K562 (cell line): ENCODE data around the gene SACS. TPM values are rescaled to one million over a fixed set of nuclear protein-coding genes. Genes with fewer than 3 reads are reported as not detected.

Experiments used
- CC2D1A ChIP-seq: fragments of 450-650 bp; IDR thresholded peaks from 2 replicates; pipeline ENCODE4 v1.6.1; 2017; ENCODE audit warnings: mild to moderate bottlenecking
- RAD21 ChIP-seq, 2 experiments: fragments of 250-450 bp in 1 of 2; fragments of 450-650 bp in 1 of 2; sonication (Bioruptor Pico) in 1 of 2; formaldehyde crosslinking in 1 of 2; IDR thresholded peaks in 1 of 2; conservative IDR thresholded peaks in 1 of 2; 2 replicates each; pipeline versions ENCODE4 v1.4.0 to v1.8.0; 2020 to 2022; ENCODE audit warnings: mild to moderate bottlenecking in 2 of 2, moderate library complexity in 1 of 2
- ZEB2 ChIP-seq: fragments of 450-650 bp; IDR thresholded peaks from 2 replicates; pipeline ENCODE4 v1.6.1; 2016
- ZNF75A ChIP-seq: fragments of 450-650 bp; formaldehyde crosslinking; IDR thresholded peaks from 2 replicates; pipeline ENCODE4 v1.4.0; 2020; ENCODE audit warnings: mild to moderate bottlenecking
- polyA plus RNA-seq, 8 experiments: library from polyadenylated mRNA; depleted of rRNA in 4 of 8; stranded (reverse) in 5 of 8; unstranded in 3 of 8; fragments of >200 nt; fragmentation: Nextera tagmentation in 2 of 8; fragmentation: Illumina TruSeq in 1 of 8; extraction: Ambion mirVana in 2 of 8; extraction: Trizol in 1 of 8; gene quantifications; 2 replicates each; pipeline versions ENCODE4 v1.2.1 to v1.2.3, GENCODE V29; 2011 to 2014; ENCODE audit warnings: inconsistent platforms in 1 of 8, missing spikeins in 1 of 8
- total RNA-seq, 7 experiments: library from RNA; depleted of rRNA in 6 of 7; stranded (reverse); fragments of >200 nt in 6 of 7; fragmentation: Illumina TruSeq in 2 of 7; extraction: Trizol in 2 of 7; gene quantifications; 2 replicates each; pipeline versions ENCODE4 v1.2.1 to v1.2.3, GENCODE V29; 2011 to 2021; ENCODE audit warnings: low replicate concordance in 1 of 7
- TF ChIP-seq, protein P1 (sequence below): sonication (generic); formaldehyde crosslinking; IDR thresholded peaks from 2 replicates; pipeline ENCODE4 v1.8.0; 2022; ENCODE audit warnings: missing genetic modification reagents, mild to moderate bottlenecking, moderate library complexity, borderline replicate concordance
- TF ChIP-seq, protein P2 (sequence below): fragments of 450-650 bp; formaldehyde crosslinking; IDR thresholded peaks from 2 replicates; pipeline ENCODE4 v1.4.0; 2020; ENCODE audit warnings: mild to moderate bottlenecking, moderate library complexity
- TF ChIP-seq, protein P3 (sequence below), 2 experiments: fragments of 450-650 bp; formaldehyde crosslinking in 1 of 2; IDR thresholded peaks; 2 replicates each; pipeline versions ENCODE4 v1.4.0 to v1.6.1; 2014 to 2020; ENCODE audit warnings: mild to moderate bottlenecking in 2 of 2, borderline replicate concordance in 1 of 2, low read depth in 1 of 2

Gene SACS
- total and polyA plus RNA-seq, 9 of the 15 experiments (the other 6 are each of a cell fraction or from before 2014, with no cell fraction given): 4.7 to 28.2 (median 18.9) TPM

DNA sequence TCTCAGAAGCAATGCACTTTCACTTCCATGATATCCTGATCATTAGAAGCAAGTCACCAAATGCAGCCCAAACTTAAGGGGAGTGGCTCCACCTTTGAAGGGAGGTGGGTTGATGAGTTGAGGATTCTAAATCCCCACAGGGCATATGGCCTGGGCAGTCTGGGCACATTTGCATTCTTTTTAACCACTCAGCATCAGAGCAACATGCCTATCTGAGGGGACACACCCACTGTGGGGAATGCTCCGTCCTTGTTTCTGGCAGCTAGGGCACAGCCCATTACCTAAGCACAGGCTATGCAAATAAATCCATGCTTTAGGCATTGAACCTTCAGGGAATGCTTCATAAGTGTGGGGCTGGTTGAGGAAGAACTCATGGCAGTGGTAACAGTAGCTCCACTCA, 12.3 kb upstream of the SACS start (continued):
- TF ChIP-seq ZNF75A (CRISPR knock-in tag) (no peak), CC2D1A (no peak), ZEB2 (no peak), RAD21 (CRISPR knock-in tag; conservative IDR thresholded peaks at IDR 0.05 in 1 of 2, IDR thresholded peaks at IDR 0.05 in 1 of 2) (no peak)
- TF ChIP-seq, protein P1, sequence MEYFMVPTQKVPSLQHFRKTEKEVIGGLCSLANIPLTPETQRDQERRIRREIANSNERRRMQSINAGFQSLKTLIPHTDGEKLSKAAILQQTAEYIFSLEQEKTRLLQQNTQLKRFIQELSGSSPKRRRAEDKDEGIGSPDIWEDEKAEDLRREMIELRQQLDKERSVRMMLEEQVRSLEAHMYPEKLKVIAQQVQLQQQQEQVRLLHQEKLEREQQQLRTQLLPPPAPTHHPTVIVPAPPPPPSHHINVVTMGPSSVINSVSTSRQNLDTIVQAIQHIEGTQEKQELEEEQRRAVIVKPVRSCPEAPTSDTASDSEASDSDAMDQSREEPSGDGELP: no peak
- TF ChIP-seq, protein P2, sequence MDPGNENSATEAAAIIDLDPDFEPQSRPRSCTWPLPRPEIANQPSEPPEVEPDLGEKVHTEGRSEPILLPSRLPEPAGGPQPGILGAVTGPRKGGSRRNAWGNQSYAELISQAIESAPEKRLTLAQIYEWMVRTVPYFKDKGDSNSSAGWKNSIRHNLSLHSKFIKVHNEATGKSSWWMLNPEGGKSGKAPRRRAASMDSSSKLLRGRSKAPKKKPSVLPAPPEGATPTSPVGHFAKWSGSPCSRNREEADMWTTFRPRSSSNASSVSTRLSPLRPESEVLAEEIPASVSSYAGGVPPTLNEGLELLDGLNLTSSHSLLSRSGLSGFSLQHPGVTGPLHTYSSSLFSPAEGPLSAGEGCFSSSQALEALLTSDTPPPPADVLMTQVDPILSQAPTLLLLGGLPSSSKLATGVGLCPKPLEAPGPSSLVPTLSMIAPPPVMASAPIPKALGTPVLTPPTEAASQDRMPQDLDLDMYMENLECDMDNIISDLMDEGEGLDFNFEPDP: no peak
- TF ChIP-seq, protein P3, sequence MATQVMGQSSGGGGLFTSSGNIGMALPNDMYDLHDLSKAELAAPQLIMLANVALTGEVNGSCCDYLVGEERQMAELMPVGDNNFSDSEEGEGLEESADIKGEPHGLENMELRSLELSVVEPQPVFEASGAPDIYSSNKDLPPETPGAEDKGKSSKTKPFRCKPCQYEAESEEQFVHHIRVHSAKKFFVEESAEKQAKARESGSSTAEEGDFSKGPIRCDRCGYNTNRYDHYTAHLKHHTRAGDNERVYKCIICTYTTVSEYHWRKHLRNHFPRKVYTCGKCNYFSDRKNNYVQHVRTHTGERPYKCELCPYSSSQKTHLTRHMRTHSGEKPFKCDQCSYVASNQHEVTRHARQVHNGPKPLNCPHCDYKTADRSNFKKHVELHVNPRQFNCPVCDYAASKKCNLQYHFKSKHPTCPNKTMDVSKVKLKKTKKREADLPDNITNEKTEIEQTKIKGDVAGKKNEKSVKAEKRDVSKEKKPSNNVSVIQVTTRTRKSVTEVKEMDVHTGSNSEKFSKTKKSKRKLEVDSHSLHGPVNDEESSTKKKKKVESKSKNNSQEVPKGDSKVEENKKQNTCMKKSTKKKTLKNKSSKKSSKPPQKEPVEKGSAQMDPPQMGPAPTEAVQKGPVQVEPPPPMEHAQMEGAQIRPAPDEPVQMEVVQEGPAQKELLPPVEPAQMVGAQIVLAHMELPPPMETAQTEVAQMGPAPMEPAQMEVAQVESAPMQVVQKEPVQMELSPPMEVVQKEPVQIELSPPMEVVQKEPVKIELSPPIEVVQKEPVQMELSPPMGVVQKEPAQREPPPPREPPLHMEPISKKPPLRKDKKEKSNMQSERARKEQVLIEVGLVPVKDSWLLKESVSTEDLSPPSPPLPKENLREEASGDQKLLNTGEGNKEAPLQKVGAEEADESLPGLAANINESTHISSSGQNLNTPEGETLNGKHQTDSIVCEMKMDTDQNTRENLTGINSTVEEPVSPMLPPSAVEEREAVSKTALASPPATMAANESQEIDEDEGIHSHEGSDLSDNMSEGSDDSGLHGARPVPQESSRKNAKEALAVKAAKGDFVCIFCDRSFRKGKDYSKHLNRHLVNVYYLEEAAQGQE (IDR thresholded peaks at IDR 0.05; ENCODE audit: borderline replicate concordance): no peak
- TF ChIP-seq, protein P3 (CRISPR knock-in tag; IDR thresholded peaks at IDR 0.05; ENCODE audit: low read depth): no peak
- TF ChIP-seq, all 486 proteins: peak for 0
